ENCODE data around the gene WDFY2. TPM values are rescaled to one million over a fixed set of nuclear protein-coding genes. Genes with fewer than 3 reads are reported as not detected.

The WDFY2 gene
- total RNA-seq, 1 experiment from 2014 or later = 9.9 TPM

DNA sequence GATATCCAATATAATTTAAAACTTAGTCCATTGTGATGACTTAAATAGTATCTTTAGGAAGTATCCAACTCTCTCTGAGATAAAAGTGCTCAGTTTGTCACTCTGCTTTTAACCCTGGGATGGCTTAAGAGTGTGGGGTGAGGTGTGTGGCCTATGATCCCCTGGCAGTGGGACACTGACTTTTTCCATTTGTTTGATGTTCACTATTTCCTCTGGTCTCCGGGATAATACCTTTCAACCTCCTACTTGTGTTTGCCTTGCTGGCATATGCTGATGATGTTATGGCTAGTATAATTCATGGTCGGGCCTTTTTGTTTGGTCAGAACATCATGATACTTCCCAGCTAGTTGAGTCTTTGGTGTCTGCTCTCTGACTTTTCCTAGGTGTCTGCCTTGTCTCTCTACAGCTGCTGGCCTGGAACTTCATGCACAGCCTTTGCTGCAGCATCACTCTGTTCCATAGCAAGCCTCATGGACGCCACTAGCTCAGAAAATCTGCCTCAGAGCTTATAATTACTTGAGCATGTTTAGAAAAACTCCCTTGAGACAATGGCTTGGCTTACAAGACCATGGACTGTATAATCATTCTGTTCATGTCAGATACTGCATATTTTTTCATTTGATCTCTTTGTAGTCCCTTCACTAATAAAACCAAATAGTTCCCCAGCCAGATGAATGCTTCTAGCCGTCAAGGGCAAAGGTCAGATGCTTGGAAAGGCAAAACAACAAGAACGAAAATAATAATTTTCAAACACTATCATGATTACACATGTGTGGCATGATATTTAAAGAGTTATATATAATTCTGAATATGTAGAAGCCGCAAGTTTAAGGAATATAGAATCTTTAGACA is 75.2 kb downstream of the WDFY2 start:
- no peak for DNase-seq (ENCODE audit: low read depth)

DNA sequence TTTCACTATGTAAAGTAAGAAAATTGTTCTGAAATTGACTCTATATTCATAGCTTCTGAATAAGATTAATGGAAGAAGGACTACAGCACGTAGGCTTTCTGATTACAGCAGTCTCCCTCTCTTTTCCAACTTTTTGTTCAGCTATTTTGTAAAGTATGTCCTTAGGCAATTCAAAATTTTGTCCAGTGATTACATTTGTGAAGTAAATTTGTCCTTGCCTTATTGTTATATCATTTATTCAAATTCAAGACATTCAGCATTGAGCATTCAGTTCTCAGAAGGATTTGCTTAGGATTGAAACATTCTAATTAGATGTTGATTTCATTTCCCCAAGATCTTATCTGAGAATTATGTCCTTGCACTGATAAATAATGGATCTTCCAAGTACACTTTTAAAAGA is 76.6 kb downstream of the WDFY2 start:
- no peak for DNase-seq (ENCODE audit: low read depth)

DNA sequence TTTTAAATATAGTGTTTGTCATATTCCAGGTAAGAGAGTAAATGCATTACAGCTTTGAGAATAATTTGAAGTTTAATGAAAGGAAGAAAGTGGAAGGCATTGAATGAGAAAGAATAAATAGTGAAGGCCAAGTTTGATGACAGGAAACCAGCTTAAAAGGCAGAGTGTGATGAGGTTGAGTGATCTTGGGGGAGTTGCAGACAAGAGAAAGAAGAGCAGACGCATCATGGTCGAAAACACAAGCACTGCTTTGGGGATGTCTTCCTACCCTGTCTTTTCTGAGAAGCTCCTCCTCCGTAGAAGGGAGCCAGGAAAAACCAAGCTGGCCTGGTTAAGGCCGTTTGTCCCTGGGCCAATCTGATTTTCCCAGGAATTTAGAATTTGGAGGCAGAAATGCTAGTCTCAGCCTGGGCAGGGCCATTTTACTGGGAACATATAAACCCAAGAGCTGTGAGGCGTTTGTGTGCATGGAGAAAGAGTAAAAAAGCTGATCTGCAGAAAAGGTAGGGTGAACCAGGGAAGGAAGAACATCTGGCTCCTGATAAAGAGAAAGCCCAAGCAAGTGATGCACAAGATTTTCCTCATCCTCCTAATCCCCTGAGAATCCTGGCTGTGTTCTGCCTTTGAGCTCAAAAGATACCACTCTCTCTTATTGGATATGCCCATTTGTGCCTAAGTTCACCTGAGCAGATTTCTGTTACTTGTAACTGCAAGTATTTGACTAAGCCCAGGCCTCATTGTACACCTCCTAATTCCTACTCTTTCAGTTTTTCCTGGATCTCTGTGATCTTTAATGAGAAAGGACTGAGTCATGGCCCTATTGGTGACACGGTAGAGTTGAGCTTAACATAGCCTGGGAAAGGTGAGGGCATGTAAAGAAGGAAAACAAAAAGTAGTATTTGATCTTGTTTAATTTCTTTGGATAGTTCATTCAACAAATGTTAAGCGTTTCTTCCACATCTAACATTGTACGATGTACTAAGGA is 80.0 kb downstream of the WDFY2 start:
- no peak for DNase-seq (ENCODE audit: low read depth)

- no peak for DNase-seq (ENCODE audit: low read depth)
Measured at GRCh38 chr13:51665456-51665855, 81.2 kb downstream of the WDFY2 start.

DNA sequence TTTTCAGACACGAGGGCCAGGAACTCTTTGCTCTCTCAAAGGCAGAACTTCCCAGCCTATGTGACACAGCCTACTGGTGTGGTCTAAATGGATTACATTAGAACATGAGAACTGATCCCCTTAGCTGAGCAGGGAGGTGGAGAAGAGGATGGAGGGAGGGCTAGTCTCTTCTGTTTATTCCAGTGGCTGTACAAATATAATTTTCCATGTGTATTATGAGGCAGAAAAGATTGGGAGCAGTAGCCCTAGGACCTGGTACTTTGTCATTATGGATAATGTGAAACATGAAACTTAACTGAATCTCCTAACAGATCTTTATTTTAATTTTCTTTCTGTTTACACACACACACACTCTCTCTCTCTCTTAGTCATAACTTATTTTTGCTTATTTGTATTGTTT is 82.1 kb downstream of the WDFY2 start:
- DNase-seq (ENCODE audit: low read depth) = no peak

- DNase-seq (ENCODE audit: low read depth) = no peak
Measured at GRCh38 chr13:51666839-51667238, 82.6 kb downstream of the WDFY2 start.

GRCh38 chr13:51668580-51669195 is 84.4 kb downstream of the WDFY2 start:
- DNase-seq (ENCODE audit: low read depth) = no peak

- DNase-seq (ENCODE audit: low read depth) = no peak
Measured at GRCh38 chr13:51673165-51673564, 88.9 kb downstream of the WDFY2 start.

GRCh38 chr13:51674276-51674675 is 90.0 kb downstream of the WDFY2 start:
- DNase-seq (ENCODE audit: low read depth) = no peak

GRCh38 chr13:51675385-51675784 is 91.1 kb downstream of the WDFY2 start:
- DNase-seq (ENCODE audit: low read depth) = no peak

GRCh38 chr13:51675877-51676276 is 91.6 kb downstream of the WDFY2 start:
- DNase-seq (ENCODE audit: low read depth) = no peak

GRCh38 chr13:51676739-51677138 is 92.5 kb downstream of the WDFY2 start:
- no peak for DNase-seq (ENCODE audit: low read depth)

DNA sequence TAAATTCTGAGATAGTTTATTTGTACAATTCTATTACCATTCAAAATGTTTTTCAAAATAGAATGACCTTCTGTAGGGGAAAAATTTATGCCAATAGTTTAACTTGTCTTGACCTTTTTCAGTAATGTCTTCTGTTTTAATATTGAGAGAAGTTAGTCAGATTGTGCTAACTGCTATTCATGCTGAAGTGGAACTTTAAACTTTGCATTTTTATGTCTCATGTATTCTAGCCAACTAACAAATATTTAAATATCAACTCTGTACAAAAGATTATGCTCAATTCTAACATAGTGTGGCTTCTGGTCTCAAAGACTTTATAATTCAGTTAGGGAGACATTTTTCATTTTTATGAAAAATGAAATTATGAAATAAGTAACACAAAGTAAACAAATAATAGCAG is 94.2 kb downstream of the WDFY2 start:
- no peak for DNase-seq (ENCODE audit: low read depth)

DNA sequence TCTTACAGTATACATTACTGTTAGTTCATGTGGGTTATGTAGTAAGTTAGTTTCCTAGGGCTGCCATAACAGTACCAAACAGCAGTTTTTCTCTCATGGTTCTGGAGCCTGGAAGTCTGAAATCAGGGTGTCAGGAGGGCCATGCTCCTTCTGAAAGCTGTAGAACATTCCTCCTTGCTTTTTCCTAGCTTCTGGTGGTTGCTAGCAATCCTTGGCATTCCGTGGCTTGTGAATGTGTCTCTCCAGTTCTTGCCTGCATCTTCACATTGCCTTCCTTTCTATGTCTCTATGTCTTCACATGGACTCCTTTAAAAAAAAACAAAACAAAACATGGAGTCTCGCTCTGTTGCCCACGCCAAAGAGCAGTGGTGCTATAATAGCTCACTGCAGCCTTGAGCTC is 95.4 kb downstream of the WDFY2 start:
- no peak for DNase-seq (ENCODE audit: low read depth)

DNA sequence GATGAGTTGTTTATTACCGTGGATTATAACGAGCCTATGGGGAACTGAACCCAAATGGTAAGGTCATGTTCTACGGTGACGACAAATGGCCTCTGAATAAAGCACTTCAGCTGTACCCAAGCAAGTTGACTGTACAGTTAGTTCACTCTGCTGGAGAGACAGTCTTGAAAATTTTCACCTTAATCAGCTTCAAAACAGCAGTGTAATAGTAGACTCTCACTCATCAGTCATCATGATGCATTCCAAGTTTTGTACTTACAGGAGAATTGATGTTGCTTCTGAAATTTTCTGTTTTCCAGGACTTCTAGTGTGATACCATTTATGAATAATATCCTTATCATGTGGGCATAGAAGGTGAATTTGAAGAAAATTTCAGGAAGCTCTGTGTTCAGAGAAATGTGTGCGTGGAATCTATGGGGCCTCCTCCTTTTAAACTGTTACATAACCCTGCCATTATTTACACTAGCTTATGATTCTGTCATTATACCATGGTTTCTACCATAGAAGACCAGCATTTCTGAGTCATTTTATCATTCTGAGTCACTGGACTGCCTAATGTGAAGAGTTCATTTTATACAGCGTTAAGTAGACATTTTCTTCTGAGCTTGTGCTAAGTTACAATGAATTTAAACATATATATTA is 96.9 kb downstream of the WDFY2 start:
- peak; percentile 83 for DNase-seq (ENCODE audit: low read depth)

DNA sequence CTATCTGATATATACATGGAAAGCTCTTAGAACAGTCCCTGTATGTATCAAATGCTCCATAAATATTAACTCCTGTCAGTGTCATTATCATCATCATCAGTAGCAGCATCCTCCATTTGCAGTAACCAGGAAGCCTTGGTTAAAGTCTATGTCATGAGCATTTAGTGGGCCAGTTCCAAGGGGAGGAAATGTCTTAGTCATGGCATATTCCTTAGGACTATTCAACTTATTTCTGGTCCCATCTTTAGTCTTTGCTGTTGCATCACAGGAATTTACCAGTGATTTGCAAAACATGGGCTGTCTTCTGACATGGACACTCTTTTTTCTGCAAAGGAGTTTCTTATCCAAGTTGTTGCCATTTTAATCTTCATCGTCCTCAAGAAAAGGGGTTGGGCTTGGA is 98.4 kb downstream of the WDFY2 start:
- peak; percentile 34 for DNase-seq (ENCODE audit: low read depth)

GRCh38 chr13:51683597-51683996 is 99.3 kb downstream of the WDFY2 start:
- no peak for DNase-seq (ENCODE audit: low read depth)

DNA sequence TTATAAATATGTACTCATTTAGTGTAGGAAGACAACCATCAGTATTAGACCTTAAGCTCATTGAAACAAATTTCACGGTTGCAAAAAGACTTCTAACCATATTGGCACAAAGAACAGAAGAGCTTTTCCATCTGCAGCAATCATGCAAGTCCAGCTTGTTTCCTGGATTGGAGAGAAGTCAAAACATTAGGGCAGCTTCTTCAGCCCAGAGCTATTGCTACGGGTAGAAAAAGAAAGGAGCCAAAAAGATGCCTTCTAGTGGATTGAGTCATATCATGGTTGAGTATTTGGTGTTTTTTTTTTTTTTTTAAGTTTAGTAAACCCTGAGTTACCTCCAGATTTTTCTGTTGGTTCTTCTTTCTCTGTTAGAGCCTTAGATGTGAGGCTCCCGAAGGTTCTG is 99.8 kb downstream of the WDFY2 start:
- DNase-seq (ENCODE audit: low read depth) = no peak

- no peak for DNase-seq (ENCODE audit: low read depth)
Measured at GRCh38 chr13:51687947-51688714, 103.9 kb downstream of the WDFY2 start.

DNA sequence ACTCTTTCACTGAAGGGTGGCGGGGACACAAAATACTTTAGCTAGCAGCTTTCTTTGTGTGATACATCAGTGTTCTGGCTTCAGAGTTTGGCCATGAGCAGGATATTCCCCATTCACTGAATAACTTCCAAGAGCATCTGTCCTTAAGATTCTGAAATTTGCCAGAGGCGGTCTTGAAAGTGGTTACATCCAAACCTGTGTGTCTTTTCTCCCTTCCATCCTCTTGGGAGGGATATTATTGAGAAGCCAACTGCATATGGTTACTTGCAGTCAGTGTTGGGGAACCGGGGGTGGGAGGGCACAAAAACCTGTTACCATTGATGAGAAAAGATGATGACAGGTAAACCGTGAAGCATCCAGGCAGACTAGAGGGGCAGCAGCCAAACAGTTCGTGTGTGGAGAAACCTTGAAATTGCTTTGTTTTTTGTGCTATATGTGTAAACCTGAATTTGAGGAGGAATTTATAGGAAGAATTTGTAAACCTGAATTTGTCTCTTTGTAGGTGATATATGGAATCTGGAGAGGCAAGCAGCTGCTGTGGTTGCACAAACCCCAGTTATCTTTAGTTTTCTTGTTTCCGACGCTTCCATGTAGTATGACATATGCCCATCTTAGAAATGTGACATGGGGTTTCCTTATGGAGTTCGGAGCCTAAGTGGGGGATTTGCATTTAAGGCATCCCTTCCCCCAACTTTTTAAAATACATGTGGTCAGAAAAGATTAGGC is 104.8 kb downstream of the WDFY2 start:
- no peak for DNase-seq (ENCODE audit: low read depth)

Measured in HT1080 (cell line).